K562 (cell line): ENCODE measurements around the gene FSHR. TPM values are rescaled to one million over a fixed set of nuclear protein-coding genes. Genes with fewer than 3 reads are reported as not detected.

ENCODE experiments used
- ATAC-seq: fragments of 200-7000 bp; cut with Tn5 transposase; 3 replicates; pipeline ENCODE4 v1.9.1; 2020; ENCODE audit warnings: moderate library complexity
- BruUV-seq: library from RNA; stranded (reverse); fragments of 400-500 nt; replicated peaks from 2 replicates; lab custom pipeline; 2021; lab: Mats Ljungman, UMichigan
- CTCF ChIA-PET: fragments of 300-600 bp; formaldehyde crosslinking; extraction: SDS; loops from one replicate; lab custom pipeline; 2021; ENCODE audit warnings: low intra/inter-chr PET ratio; lab: Yijun Ruan, JAX
- POLR2A ChIA-PET: fragments of 300-600, 350-650 bp; sonication (Branson Sonifier 250); formaldehyde crosslinking; extraction: SDS; loops from one replicate; lab custom pipeline; 2021; ENCODE audit warnings: antibody characterized with exemption, inconsistent platforms; lab: Yijun Ruan, JAX
- DNase-seq, 4 experiments: peaks; one replicate each; pipeline versions ENCODE4 v3.0.0 to v3.0.0-alpha.2; 2011 to 2018; ENCODE audit warnings: low spot score in 3 of 4, mixed read lengths in 3 of 4; ENCODE audit errors: extremely low read depth in 1 of 4
- FAIRE-seq: peaks from 2 replicates; lab custom pipeline; 2011; peaks lifted over from hg19 to GRCh38; lab: Jason Lieb, UNC
- H2AFZ ChIP-seq: 2 replicates; pipeline ENCODE4 v1.6.0; 2011; ENCODE audit warnings: low read depth, low read length, control low read depth, inconsistent platforms
- H3K27ac ChIP-seq: fragments of 200-600 bp; 3 replicates; pipeline ENCODE4 v1.8.0; 2011; ENCODE audit warnings: low read depth, mild to moderate bottlenecking, control low read depth, inconsistent platforms, low read length, moderate library complexity, mixed read lengths; ENCODE audit errors: extremely low read depth
- H3K27me3 ChIP-seq, 2 experiments: fragments of 300-600 bp in 1 of 2; 2 replicates in 1 of 2; 3 replicates in 1 of 2; pipeline versions ENCODE4 v1.6.0 to v1.8.0; 2011; ENCODE audit warnings: inconsistent platforms in 2 of 2, low read length in 2 of 2, mild to moderate bottlenecking in 1 of 2, mixed read lengths in 1 of 2, moderate library complexity in 1 of 2; ENCODE audit not compliant: control insufficient read depth in 2 of 2, insufficient read depth in 2 of 2
- H3K36me3 ChIP-seq: fragments of 300-600 bp; 3 replicates; pipeline ENCODE4 v1.8.0; 2011; ENCODE audit warnings: mild to moderate bottlenecking, low read length, inconsistent platforms; ENCODE audit not compliant: control insufficient read depth, insufficient read depth
- H3K4me1 ChIP-seq, 2 experiments: fragments of 200-600 bp in 1 of 2; replicated peaks in 1 of 2; 2 replicates in 1 of 2; 3 replicates in 1 of 2; pipeline versions ENCODE4 v1.5.1 to v1.8.0; 2011; ENCODE audit warnings: inconsistent platforms in 2 of 2, low read length in 2 of 2, mild to moderate bottlenecking in 1 of 2, mixed read lengths in 1 of 2, moderate library complexity in 1 of 2; ENCODE audit not compliant: control insufficient read depth in 2 of 2, insufficient read depth in 2 of 2
- H3K4me2 ChIP-seq: 2 replicates; pipeline ENCODE4 v1.6.1; 2011; ENCODE audit warnings: low read length, control low read depth, inconsistent platforms, mixed read lengths; ENCODE audit not compliant: insufficient read depth
- H3K4me3 ChIP-seq: fragments of 200-600 bp; sonication (generic), shearing (Covaris generic); 2 replicates; pipeline ENCODE4 v1.5.1; 2016; ENCODE audit warnings: control low read depth, inconsistent platforms
- H3K79me2 ChIP-seq: fragments of 200-600 bp; 3 replicates; pipeline ENCODE4 v1.8.0; 2011; ENCODE audit warnings: low read length, inconsistent platforms; ENCODE audit not compliant: control insufficient read depth, insufficient read depth
- H3K9ac ChIP-seq, 2 experiments: 2 replicates each; pipeline versions ENCODE4 v1.6.0 to v1.6.1; 2011; ENCODE audit warnings: low read depth in 2 of 2, low read length in 2 of 2, control low read depth in 1 of 2, inconsistent platforms in 1 of 2, mild to moderate bottlenecking in 1 of 2, mixed read lengths in 1 of 2; ENCODE audit not compliant: insufficient read depth in 1 of 2
- H3K9me1 ChIP-seq: one replicate; pipeline ENCODE4 v1.6.0; 2011; ENCODE audit warnings: inconsistent platforms, mild to moderate bottlenecking, low read length, moderate library complexity; ENCODE audit not compliant: control insufficient read depth, insufficient read depth
- H3K9me3 ChIP-seq: replicated peaks from 2 replicates; pipeline ENCODE4 v1.5.1; 2011; ENCODE audit warnings: low read depth, low read length, inconsistent platforms; ENCODE audit not compliant: control insufficient read depth, insufficient read depth
- H4K20me1 ChIP-seq: replicated peaks from 2 replicates; pipeline ENCODE4 v1.6.1; 2011; ENCODE audit warnings: low read length, inconsistent platforms, mixed read lengths; ENCODE audit not compliant: control insufficient read depth, insufficient read depth
- ATF7 ChIP-seq: fragments of 450-650 bp; IDR thresholded peaks from 2 replicates; pipeline ENCODE4 v1.7.1; 2014; ENCODE audit warnings: mild to moderate bottlenecking, moderate library complexity
- CLOCK ChIP-seq: fragments of 250-450 bp; sonication (Bioruptor Pico); IDR thresholded peaks from 2 replicates; pipeline ENCODE4 v1.4.0; 2020; ENCODE audit warnings: mild to moderate bottlenecking, moderate library complexity, borderline replicate concordance
- MAX ChIP-seq: sonication (generic); formaldehyde crosslinking; IDR thresholded peaks from 2 replicates; pipeline ENCODE4 v1.9.0; 2022; ENCODE audit warnings: mild to moderate bottlenecking, missing genetic modification reagents
- MECOM ChIP-seq: fragments of 250-450 bp; sonication (Bioruptor Pico); IDR thresholded peaks from 2 replicates; pipeline ENCODE4 v1.8.0; 2022; ENCODE audit warnings: inconsistent platforms
- MTA3 ChIP-seq: fragments of 450-650 bp; formaldehyde crosslinking; IDR thresholded peaks from 2 replicates; pipeline ENCODE4 v1.6.1; 2017; ENCODE audit warnings: mild to moderate bottlenecking, borderline replicate concordance
- ZBTB43 ChIP-seq: sonication (generic); formaldehyde crosslinking; IDR thresholded peaks from 2 replicates; pipeline ENCODE4 v1.8.0; 2023; ENCODE audit warnings: mild to moderate bottlenecking, missing genetic modification reagents
- WGBS: fragments of 100-300 bp; shearing (Covaris generic); methylation state at CpG from one replicate; pipeline ENCODE4 v1.1.6; 2016; ENCODE audit warnings: low coverage, mixed read lengths; ENCODE audit not compliant: insufficient coverage; ENCODE audit errors: missing lambda C conversion rate; 5-methylcytosine and 5-hydroxymethylcytosine counted together
- in situ Hi-C: fragments of 300-500 bp; cut with MboI; formaldehyde crosslinking; loops from 4 replicates; pipeline ENCODE4 v1.15.0; 2018; ENCODE audit warnings: inconsistent platforms, mixed read lengths
- intact Hi-C: fragments of 100-400 bp; cut with micrococcal nuclease; formaldehyde crosslinking; loops from 2 replicates; pipeline ENCODE4 v1.14.2; 2022
- polyA plus RNA-seq, 8 experiments: library from polyadenylated mRNA; depleted of rRNA in 4 of 8; stranded (reverse) in 5 of 8; unstranded in 3 of 8; fragments of >200 nt; fragmentation: Nextera tagmentation in 2 of 8; fragmentation: Illumina TruSeq in 1 of 8; extraction: Ambion mirVana in 2 of 8; extraction: Trizol in 1 of 8; gene quantifications; 2 replicates each; pipeline versions ENCODE4 v1.2.1 to v1.2.3, GENCODE V29; 2011 to 2014; ENCODE audit warnings: inconsistent platforms in 1 of 8, missing spikeins in 1 of 8
- total RNA-seq, 7 experiments: library from RNA; depleted of rRNA in 6 of 7; stranded (reverse); fragments of >200 nt in 6 of 7; fragmentation: Illumina TruSeq in 2 of 7; extraction: Trizol in 2 of 7; gene quantifications; 2 replicates each; pipeline versions ENCODE4 v1.2.1 to v1.2.3, GENCODE V29; 2011 to 2021; ENCODE audit warnings: low replicate concordance in 1 of 7

Gene FSHR
- total and polyA plus RNA-seq, 9 of the 15 experiments (the other 6 are each of a cell fraction or from before 2014, with no cell fraction given): not detected

- FAIRE-seq (no peak), DNase-seq (no peak), ATAC-seq (no peak)
- ChIA-PET CTCF (no interaction called here), POLR2A (no interaction called here)
- no peak overlapping the region for H3K4me2 ChIP-seq
- no peaks in the 10 kb centered on the region for H3K9me3 ChIP-seq
- BruUV-seq: no TSS peak
- H3K9me1 ChIP-seq: no peaks in the 10 kb centered on the region
- no peaks in the 10 kb centered on the region for H3K79me2 ChIP-seq
- TF ChIP-seq MAX (CRISPR knock-in tag) (no peak), ATF7 (no peak), CLOCK (CRISPR knock-in tag) (no peak), MECOM (CRISPR knock-in tag) (no peak), MTA3 (no peak), ZBTB43 (CRISPR knock-in tag) (no peak)
- H2AFZ ChIP-seq: no peak overlapping the region
- H4K20me1 ChIP-seq: no peaks in the 10 kb centered on the region
- H3K36me3 ChIP-seq: no peaks in the 10 kb centered on the region
- H3K4me3 ChIP-seq: no peak overlapping the region
- H3K27ac ChIP-seq: no peak overlapping the region
- intact Hi-C loops (loop anchor here (10.0 kb wide), 1 partner anchor 1204 kb away; no protein-coding TSS in a partner anchor), in situ Hi-C loops (no loop called here)
- H3K4me1 ChIP-seq: no peaks in the 10 kb centered on the region
- H3K9ac ChIP-seq: no peak overlapping the region
- WGBS: 0% methylated on average over 3 of the region's 3 CpGs
- H3K27me3 ChIP-seq: no peaks in the 10 kb centered on the region
Measured at GRCh38 chr2:48940606-48941005, 213.7 kb downstream of the FSHR start.
